Keratinocyte (primary cell): ENCODE measurements around the gene ASCC3.

Experiments used
- CTCF ChIP-seq, 3 experiments: IDR thresholded peaks in 1 of 3; conservative IDR thresholded peaks in 1 of 3; optimal IDR thresholded peaks in 1 of 3; 2 replicates in 2 of 3; 3 replicates in 1 of 3; pipeline versions ENCODE3 to v1.5.1; 2011; ENCODE audit warnings: low read length in 3 of 3, mild to moderate bottlenecking in 3 of 3, moderate library complexity in 2 of 3, control low read depth in 1 of 3, inconsistent platforms in 1 of 3; ENCODE audit not compliant: insufficient read depth in 2 of 3; ENCODE audit errors: extremely low read depth in 1 of 3
- EZH2 ChIP-seq: IDR thresholded peaks from one replicate; pipeline ENCODE4 v1.6.1; 2012; ENCODE audit warnings: inconsistent platforms, mild to moderate bottlenecking, low read length, moderate library complexity

- no peak for TF ChIP-seq CTCF (optimal IDR thresholded peaks at IDR 0.05 in 1 of 3, IDR thresholded peaks at IDR 0.05 in 1 of 3, conservative IDR thresholded peaks at IDR 0.05 in 1 of 3; ENCODE audit: extremely low read depth in 1 of 3, insufficient read depth in 2 of 3, low read length in 3 of 3)
- TF ChIP-seq EZH2: no peak
Observed at GRCh38 chr6:100488244-100488643, 392.9 kb downstream of the ASCC3 start.
